Activated naive CD4-positive, alpha-beta T cell treated with anti-CD3 and anti-CD28 coated beads, Interleukin-2, amount 50 U/mL, for 24 hours (primary cell): ENCODE data around the gene SFMBT2.
"Not testable (repeated sequence)": the region's sequence is repeated elsewhere in the genome, so short reads cannot be mapped to it uniquely, and the experiment has no call there.

Experiments
- H3K27ac Mint-ChIP-seq: one replicate; pipeline ENCODE4 v1.8.0; 2021; ENCODE audit warnings: mild to moderate bottlenecking, mixed read lengths
- H3K27me3 Mint-ChIP-seq: one replicate; pipeline ENCODE4 v1.8.0; 2021; ENCODE audit warnings: mixed read lengths
- H3K36me3 Mint-ChIP-seq: one replicate; pipeline ENCODE4 v1.8.0; 2021; ENCODE audit warnings: mixed read lengths
- H3K4me1 Mint-ChIP-seq: one replicate; pipeline ENCODE4 v1.8.0; 2021; ENCODE audit warnings: mixed read lengths
- H3K4me3 Mint-ChIP-seq: one replicate; pipeline ENCODE4 v1.8.0; 2021; ENCODE audit warnings: mild to moderate bottlenecking, mixed read lengths
- H3K9me3 Mint-ChIP-seq: one replicate; pipeline ENCODE4 v1.8.0; 2021; ENCODE audit warnings: mixed read lengths

The SFMBT2 gene

DNA sequence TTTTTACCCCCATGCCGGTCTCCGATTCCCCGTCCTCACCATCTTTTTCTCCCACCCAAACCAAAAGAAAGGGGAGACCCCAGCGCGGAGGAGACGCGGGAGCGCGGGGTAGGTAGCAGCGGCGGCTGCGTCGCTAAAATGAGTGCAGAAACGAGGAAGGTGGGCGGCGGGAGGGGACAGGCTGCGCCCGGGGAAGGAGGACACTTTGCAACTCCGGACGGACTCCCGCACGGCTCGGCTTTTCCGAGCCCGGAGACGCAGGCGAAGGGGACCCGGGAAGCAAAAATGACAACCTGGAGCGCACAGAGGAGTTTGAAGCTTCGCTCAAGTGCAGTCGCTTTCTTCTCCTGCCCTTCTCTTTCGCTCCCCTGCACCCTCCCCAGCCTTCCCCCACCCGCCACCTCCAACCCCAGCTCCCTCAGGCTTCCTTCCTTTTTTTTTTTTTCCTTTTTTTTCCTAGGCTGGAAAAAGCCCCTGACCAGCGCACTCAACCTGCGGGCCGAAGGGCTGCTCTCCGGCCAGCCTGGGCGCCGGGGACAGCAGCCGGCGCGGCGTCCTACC is 453 bp downstream of the SFMBT2 start:
- Mint-ChIP-seq H3K27ac (peak overlapping the region; percentile 99), H3K9me3 (no peaks in the 10 kb centered on the region), H3K4me1 (peaks cover 40% of the 10 kb centered on the region), H3K27me3 (peaks cover 2% of the 10 kb centered on the region), H3K4me3 (peak overlapping the region; percentile 99), H3K36me3 (peaks cover under 1% of the 10 kb centered on the region)

DNA sequence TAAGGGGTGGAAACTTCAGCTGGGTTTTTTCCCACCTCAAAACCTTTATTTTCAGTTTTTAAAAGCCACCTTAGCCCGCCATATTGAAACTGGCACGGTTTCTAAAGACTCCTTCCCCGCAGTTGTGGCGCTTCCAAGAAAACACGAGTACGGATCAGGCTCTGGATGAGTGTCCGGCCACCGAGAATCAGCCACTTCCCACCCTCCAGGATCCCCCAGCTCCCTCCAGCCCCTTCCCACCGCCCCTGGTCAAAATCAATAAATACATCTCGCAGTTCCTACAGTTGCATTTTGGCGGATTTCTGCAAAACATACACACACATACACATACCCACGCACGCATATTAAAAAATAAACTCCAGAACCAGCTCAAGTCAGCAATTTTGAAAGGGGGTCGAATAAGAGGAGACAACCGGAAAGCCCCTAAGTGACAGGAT is 1.1 kb downstream of the SFMBT2 start:
- Mint-ChIP-seq H3K27ac (peak overlapping the region; percentile 99), H3K4me1 (peaks cover 46% of the 10 kb centered on the region), H3K36me3 (peaks cover 4% of the 10 kb centered on the region), H3K4me3 (peak overlapping the region; percentile 99), H3K27me3 (peaks cover 2% of the 10 kb centered on the region), H3K9me3 (no peaks in the 10 kb centered on the region)

DNA sequence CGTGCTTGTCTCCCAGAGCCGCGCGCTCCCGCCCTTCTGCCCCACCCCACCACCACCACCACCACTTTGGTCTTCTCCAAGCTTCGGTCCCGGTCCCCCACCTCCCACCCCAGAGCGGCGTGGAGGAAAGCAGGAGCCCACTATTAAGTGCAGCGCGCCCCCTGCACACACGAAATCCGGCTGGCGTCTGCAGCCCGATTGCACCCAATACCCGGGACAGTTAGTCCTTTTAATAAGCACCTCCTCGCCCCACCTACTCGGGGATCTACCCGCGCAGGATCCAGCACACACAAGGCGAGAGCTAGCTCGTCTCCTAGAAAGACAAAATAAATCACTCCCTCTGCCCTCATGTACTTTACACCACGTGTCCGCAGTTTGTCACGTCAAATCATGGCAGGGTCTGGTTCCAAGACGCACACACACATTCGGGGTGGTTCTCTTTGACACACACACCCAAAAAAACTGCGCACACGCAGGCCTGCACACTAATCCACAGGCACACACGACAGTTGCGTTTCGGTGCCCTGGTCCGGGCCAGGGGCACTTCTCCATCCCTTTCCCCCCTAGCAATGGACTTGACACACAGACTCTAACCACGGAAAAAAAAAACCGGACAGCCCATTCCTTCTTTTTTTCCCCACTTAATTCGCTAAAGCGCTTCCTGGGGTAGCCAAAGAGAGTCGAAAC is 1.6 kb downstream of the SFMBT2 start:
- peaks cover 52% of the 10 kb centered on the region for H3K4me1 Mint-ChIP-seq
- H3K27me3 Mint-ChIP-seq = peaks cover 2% of the 10 kb centered on the region
- H3K27ac Mint-ChIP-seq = peak overlapping the region; percentile 99
- no peaks in the 10 kb centered on the region for H3K9me3 Mint-ChIP-seq
- peak overlapping the region; percentile 99 for H3K4me3 Mint-ChIP-seq
- peaks cover 9% of the 10 kb centered on the region for H3K36me3 Mint-ChIP-seq

DNA sequence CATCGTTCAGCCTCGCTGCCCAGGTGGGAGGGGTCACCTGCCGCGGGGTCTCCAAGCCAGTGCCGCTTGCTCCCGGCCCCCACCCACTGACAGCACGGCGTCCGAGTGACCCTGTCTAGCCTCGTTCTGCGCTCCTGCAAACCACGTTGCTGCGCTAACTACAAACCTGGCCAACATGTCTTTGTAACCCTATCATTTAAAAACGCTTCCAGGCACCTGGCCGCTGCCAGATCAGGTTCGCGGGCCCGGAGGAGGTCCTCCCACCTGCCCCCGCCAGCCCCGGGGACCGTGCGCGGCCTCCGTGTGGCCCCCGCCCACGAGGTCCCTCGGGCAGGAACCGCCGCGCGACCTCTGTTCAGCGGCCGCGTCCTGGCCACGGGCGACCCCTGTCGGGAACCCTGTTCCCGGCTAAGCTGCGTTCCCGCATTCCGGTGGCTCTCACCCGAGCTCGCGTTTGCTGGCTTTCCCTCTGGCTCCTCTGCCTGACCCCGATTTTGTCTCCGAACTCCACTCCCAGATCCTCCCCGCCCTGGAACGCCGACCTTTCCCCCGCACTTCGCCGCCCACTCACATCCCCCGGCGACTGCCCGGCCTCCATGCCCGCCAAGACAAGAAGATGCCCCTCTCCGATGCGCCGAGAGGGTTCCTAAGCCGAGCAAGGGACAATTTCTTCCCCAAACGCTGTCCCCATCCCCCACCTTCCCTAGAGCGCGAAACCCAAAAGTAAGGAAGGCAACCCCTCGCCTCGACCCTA is 2.4 kb downstream of the SFMBT2 start:
- Mint-ChIP-seq H3K27me3 (no peaks in the 10 kb centered on the region), H3K36me3 (peaks cover 11% of the 10 kb centered on the region), H3K4me3 (peak overlapping the region; percentile 99), H3K9me3 (no peaks in the 10 kb centered on the region), H3K4me1 (peaks cover 55% of the 10 kb centered on the region), H3K27ac (peak overlapping the region; percentile 99)

DNA sequence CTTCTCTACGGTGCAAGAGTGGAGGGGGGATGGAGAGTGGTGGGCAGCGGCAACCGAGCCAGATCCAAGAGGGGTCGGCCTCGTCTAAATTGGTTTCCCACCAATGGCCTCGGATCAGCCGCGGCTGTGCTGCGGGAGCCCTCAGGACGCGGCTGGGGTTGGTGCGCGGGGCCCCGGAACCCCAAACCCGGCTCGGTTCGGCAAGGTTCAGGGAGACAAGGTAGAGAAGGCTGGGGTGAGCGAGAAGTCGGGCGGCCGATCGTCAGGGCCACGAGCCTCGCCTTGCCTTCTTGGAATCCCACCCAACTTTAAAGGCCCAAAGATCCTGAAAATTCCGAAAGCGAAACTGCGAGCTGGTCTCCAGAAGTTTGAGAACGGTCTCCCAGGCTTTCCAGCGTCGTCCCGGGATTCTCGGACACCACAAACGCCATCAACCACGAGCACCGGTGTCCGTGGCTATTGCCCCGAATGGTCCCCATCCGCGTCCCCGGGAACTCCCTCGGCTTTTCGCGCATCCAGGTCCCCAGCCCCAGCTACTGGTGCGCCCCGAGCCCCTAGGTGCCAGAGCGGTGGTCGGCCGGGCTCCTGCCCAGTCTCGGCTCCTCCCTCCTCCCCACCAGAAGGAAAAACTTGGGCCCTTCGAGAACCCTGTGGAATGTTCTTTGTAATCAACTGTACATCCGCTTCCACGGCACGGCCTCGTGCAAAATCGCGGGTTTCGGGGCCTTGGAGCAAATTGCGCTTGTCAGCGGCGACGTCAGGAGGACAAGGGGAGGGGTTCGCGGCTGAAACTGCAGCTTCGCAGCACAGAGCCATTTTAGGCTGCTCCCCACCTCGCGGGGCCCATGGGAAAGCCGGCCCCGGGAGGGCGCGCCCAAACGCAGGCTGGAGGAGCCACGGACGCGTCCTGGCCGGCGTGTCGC is 3.2 kb downstream of the SFMBT2 start:
- H3K4me3 Mint-ChIP-seq = peak overlapping the region; percentile 99
- H3K4me1 Mint-ChIP-seq = peaks cover 59% of the 10 kb centered on the region
- no peaks in the 10 kb centered on the region for H3K9me3 Mint-ChIP-seq
- H3K36me3 Mint-ChIP-seq = peaks cover 13% of the 10 kb centered on the region
- no peaks in the 10 kb centered on the region for H3K27me3 Mint-ChIP-seq
- peak overlapping the region; percentile 93 for H3K27ac Mint-ChIP-seq

DNA sequence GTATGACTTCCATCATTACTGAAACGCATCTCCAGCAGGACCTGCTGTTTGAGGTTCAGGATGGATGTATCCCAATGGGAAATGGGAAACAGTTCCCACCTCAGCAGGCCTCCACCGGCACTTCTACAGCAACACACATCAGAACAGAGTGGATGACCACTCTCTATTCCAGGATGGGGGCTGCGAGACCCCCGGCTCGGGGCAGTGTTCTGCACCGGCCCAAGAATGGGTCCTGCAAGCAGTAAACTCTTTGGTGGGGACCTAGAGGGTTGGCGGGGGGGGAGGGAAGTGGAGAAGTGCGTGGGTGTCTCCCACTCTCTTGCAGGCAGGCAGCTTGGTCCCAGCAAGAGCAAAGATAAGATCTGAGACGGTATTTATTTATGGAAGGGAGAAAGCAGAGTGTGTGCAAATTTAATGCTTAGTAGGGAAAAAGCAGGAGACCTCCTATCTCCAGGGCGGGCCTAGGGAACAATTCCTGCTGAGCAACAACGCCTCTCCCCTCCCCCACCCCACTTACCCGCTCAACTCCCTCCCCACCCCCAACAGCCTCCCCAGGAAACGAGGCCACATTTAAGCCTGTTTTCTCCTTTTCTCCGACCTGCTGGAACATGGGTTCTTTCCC is 4.0 kb downstream of the SFMBT2 start:
- Mint-ChIP-seq H3K27ac (peak overlapping the region; percentile 74), H3K27me3 (no peaks in the 10 kb centered on the region), H3K4me3 (peak overlapping the region; percentile 99), H3K4me1 (peaks cover 67% of the 10 kb centered on the region), H3K9me3 (no peaks in the 10 kb centered on the region), H3K36me3 (peaks cover 13% of the 10 kb centered on the region)

DNA sequence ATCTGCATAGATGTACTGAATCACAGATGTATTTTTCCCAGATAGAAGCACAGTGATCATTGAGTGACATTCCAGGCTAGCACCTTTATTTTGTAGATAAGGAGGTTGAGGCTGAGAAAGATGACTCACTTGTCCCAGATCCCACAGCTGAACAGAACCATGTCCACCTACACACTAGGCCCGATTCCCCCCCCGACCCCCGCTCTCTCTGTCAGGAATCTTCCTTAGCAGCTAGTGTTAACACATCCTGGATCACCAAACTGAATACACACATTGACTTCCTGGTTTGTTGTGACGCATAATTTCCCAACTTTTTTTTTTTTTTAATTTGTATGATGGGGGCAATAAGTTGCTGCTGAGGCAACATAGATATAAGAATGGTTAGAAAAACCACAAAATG is 5.2 kb downstream of the SFMBT2 start:
- no peaks in the 10 kb centered on the region for H3K27me3 Mint-ChIP-seq
- no peaks in the 10 kb centered on the region for H3K9me3 Mint-ChIP-seq
- H3K27ac Mint-ChIP-seq = peak overlapping the region; percentile 84
- peaks cover 16% of the 10 kb centered on the region for H3K36me3 Mint-ChIP-seq
- H3K4me3 Mint-ChIP-seq = peak overlapping the region; percentile 57
- H3K4me1 Mint-ChIP-seq = peaks cover 72% of the 10 kb centered on the region

DNA sequence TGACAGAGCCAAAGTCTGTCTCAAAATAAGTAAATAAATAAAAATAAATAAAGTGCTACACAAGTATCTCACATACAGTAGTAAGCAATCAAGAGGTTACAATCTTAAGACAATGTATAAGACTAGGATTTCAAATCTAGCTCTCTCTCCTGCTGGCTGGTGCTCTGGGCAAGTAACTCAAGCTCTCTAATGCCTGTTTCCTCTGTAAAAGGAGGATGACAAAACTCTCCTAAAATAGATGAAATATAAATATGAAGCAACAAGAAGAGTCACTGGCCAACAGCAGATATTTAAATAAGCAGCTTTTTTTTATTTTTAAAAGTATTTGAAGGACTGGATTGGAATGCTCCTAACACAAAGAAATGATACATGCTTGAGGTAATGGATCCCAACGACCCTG is 7.2 kb downstream of the SFMBT2 start:
- H3K36me3 Mint-ChIP-seq = peaks cover 18% of the 10 kb centered on the region
- H3K27ac Mint-ChIP-seq = no peak overlapping the region
- no peaks in the 10 kb centered on the region for H3K9me3 Mint-ChIP-seq
- H3K4me1 Mint-ChIP-seq = peaks cover 76% of the 10 kb centered on the region
- H3K27me3 Mint-ChIP-seq = no peaks in the 10 kb centered on the region
- H3K4me3 Mint-ChIP-seq = no peak overlapping the region

DNA sequence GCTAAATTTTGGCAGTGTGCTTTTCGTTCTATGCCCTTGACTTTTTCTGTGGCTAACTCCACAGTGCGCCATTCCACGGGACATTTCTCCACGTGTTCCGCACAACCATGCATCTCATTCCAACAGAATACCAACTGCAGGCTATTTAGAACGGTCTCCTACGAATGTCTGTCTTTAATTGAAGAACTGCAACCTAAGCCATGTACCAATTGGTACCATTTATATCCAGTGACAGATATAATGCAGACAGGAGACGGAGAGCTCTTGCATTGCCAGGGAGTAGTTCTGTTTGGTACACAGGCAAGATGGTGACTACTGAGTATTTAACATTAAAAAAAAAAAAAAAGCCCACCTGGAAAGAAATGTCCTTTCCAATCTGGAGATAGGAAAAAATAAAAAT is 9.1 kb downstream of the SFMBT2 start:
- Mint-ChIP-seq H3K4me1 (peaks cover 87% of the 10 kb centered on the region), H3K27ac (peak overlapping the region; percentile 73), H3K36me3 (peaks cover 23% of the 10 kb centered on the region), H3K27me3 (no peaks in the 10 kb centered on the region), H3K4me3 (peak overlapping the region; percentile 16), H3K9me3 (no peaks in the 10 kb centered on the region)

DNA sequence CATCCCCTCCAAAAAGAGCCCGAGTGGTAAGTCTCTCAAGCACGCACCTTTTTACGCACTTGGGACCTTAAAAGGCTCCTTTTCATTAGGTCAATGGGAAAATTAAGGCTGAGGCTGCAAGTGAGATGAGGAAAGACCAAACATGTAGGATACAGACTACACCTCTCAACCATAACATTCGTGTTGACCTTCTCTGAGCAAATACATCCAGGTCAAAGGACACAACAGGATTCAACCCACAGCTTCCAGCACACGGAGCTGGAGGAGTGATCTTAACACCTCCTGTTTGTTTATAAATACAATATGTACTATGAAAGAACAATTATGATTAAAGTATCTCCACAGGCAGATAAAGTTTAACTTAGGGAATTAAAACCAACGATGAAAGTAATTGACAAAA is 9.7 kb downstream of the SFMBT2 start:
- H3K4me1 Mint-ChIP-seq = peaks cover 86% of the 10 kb centered on the region
- H3K9me3 Mint-ChIP-seq = no peaks in the 10 kb centered on the region
- peaks cover 25% of the 10 kb centered on the region for H3K36me3 Mint-ChIP-seq
- H3K27me3 Mint-ChIP-seq = no peaks in the 10 kb centered on the region
- H3K27ac Mint-ChIP-seq = peak overlapping the region; percentile 73
- no peak overlapping the region for H3K4me3 Mint-ChIP-seq

DNA sequence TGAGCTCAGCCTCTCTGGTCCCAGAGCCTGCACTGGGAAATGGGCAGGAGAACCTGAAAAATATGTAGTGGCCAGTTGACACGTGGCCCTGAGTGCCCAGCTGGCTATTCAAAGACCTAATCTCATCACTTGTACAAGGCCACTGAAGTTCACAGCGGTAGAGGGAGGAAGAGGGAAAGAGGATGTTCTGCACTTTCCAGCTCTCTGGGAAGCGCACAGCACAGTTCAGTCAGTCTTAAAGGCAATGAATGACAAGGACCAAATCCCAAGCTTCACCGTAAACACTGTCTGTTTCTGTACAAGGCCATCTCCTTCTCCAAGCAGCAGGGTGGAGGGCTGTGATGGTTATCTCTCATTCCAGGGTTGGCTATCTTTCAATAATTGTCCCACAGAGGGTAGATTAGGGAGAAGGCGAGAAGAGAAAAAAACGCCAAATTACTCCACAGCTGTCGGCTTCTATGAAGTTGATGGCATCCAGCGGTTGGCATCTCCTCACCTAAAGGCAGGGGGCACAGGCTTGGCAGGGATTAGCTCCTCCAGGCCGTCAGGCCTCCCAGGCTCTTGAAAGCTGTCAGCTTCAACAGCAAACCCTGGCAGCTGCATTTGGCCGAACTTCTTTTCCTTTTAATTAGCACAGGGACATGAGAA is 10.6 kb downstream of the SFMBT2 start:
- Mint-ChIP-seq H3K36me3 (peaks cover 23% of the 10 kb centered on the region), H3K27ac (peak overlapping the region; percentile 30), H3K27me3 (no peaks in the 10 kb centered on the region), H3K4me3 (no peak overlapping the region), H3K4me1 (peaks cover 86% of the 10 kb centered on the region), H3K9me3 (no peaks in the 10 kb centered on the region)

DNA sequence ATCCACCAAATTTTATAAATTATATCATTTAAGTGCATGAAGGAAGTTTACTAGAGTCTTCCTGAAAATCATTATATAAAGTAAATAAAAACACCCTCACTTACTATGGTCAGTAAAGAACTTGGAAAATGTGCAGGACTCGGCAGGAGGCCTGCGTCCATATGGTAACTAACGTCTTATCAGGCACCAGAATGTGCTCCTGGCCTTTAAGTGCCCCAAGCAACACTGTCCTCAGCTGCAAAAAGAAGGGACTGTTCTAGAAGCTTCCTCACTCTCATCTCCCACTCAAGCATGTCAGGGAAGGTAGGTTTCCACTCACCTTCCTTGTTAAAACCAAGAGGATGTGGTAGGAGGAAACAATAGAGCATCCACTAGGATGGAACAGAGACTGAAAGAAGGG is 11.3 kb downstream of the SFMBT2 start:
- H3K4me3 Mint-ChIP-seq = no peak overlapping the region
- peaks cover 20% of the 10 kb centered on the region for H3K36me3 Mint-ChIP-seq
- H3K27ac Mint-ChIP-seq = peak overlapping the region; percentile 35
- no peaks in the 10 kb centered on the region for H3K9me3 Mint-ChIP-seq
- H3K4me1 Mint-ChIP-seq = peaks cover 84% of the 10 kb centered on the region
- no peaks in the 10 kb centered on the region for H3K27me3 Mint-ChIP-seq

DNA sequence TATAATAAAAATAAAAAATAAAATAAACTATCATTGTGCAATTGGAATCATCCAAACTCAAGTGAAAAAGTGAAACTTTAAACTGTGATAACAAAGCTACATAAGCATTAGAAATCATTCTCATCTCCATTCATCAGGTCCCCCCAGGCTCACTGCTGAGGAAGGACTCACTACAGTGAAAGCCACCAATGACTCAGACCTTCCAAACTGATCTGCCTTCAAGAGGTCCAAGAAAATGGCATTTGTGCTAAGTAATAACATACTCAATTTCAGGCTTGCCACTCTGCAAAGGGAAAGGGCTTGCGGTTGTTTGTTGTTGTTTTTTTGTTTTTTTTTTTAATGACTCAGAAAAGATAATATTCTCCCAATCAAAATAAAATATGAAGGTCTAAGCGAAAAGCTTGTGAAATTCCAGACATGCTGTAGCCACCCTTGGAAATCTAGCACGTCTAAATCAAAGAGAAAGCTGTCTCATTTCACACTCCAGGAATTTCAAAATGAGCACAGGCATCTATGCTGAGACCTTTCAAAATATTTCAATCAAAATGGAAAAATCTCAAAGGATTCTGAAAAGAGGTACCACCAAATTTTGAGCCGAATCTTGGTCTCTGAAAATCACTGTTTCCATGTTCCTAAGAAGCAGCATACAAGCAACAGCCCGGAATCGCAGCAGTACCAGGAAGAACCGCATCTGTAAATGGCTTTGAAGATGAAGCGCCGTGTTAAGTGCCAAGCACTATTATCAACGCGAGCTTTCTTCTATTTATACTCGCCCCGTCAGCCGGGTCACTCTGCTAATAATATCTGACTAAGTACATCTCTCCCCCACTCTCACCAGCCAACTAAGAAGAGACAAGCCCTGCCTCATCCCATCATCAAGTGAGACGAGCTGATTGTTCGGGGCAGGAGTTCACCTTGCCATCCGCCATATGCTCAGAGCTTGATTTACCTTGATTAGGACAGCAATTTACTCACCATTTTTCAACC is 13.5 kb downstream of the SFMBT2 start:
- Mint-ChIP-seq H3K4me1 (peaks cover 84% of the 10 kb centered on the region), H3K27ac (peak overlapping the region; percentile 47)

DNA sequence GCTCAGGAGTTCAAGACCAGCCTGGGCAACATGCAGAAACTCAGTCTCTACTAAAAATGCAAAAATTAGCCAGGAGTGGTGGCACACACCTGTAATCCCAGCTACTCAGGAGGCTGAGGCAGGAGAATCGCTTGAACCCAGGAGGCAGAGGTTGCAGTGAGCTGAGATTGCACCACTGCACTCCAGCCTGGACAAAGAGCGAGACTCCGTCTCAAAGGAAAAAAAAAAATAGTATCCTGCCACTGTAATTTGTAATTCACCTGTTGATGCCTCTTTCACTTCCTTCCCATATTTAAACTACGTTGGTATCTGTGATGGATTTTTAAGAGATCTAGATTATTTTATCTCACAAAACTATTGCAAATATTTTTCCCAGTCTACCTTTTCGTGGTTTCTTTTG is 18.5 kb downstream of the SFMBT2 start:
- H3K4me3 Mint-ChIP-seq, H3K27me3 Mint-ChIP-seq, H3K9me3 Mint-ChIP-seq, H3K36me3 Mint-ChIP-seq: not testable (repeated sequence)
- H3K27ac Mint-ChIP-seq = peak overlapping the region; percentile 79
- peaks cover 87% of the 10 kb centered on the region for H3K4me1 Mint-ChIP-seq

More for the DNA sequence above, 13.5 kb downstream of the SFMBT2 start:
- no peaks in the 10 kb centered on the region for H3K27me3 Mint-ChIP-seq
- peak overlapping the region; percentile 23 for H3K4me3 Mint-ChIP-seq
- peaks cover 15% of the 10 kb centered on the region for H3K36me3 Mint-ChIP-seq
- H3K9me3 Mint-ChIP-seq = no peaks in the 10 kb centered on the region
